Measurements from ENCODE around the gene HAUS5. TPM values are rescaled to one million over a fixed set of nuclear protein-coding genes. Genes with fewer than 3 reads are reported as not detected.

HAUS5 gene
- total RNA-seq, 4 donors from 2014 or later, result 2.4 to 7.7 (median 3.4) TPM

DNA sequence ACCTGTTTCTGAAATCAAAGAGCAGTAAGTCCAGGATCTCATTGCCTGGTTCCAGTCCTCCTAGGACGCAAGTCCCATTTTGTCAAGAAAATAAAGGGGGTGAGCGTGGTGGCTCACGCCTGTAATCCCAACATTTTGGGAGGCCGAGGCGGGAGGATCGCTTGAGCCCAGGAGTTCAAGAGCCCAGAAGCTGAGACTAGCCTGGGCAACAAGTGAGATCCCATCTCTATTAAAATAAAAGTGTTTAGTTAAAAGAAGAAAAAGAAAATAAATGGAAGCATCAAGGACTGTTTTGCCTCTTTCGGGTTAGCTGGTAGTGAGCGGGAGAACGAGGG is 344 bp upstream of the HAUS5 start:
- no peak for TF ChIP-seq CTCF (IDR thresholded peaks at IDR 0.05; ENCODE audit: low read depth)

- TF ChIP-seq CTCF (IDR thresholded peaks at IDR 0.05; ENCODE audit: low read depth), result no peak
Observed at GRCh38 chr19:35613574-35613973, 1.0 kb downstream of the HAUS5 start.

GRCh38 chr19:35615036-35615435 is 2.5 kb downstream of the HAUS5 start:
- no peak for TF ChIP-seq CTCF (IDR thresholded peaks at IDR 0.05; ENCODE audit: low read depth)

DNA sequence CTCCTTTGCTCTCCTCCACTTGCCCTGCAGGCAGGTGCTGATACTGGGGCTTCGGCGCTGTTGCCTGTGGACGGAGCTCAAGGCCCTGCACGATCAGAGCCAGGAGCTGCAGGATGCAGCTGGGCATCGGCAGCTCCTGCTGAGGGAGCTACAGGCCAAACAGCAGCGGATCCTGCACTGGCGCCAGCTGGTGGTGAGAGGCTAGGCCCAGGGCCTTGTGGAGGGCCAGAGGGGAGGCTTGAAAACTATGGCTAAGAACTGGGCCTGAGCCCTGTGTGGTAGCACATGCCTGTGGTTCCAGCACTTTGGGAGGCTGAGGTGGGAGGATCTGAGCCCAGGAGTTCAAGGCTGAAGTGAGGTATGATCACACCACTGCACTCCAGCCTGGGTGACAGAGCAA is 6.3 kb downstream of the HAUS5 start:
- no peak for TF ChIP-seq CTCF (IDR thresholded peaks at IDR 0.05; ENCODE audit: low read depth)

DNA sequence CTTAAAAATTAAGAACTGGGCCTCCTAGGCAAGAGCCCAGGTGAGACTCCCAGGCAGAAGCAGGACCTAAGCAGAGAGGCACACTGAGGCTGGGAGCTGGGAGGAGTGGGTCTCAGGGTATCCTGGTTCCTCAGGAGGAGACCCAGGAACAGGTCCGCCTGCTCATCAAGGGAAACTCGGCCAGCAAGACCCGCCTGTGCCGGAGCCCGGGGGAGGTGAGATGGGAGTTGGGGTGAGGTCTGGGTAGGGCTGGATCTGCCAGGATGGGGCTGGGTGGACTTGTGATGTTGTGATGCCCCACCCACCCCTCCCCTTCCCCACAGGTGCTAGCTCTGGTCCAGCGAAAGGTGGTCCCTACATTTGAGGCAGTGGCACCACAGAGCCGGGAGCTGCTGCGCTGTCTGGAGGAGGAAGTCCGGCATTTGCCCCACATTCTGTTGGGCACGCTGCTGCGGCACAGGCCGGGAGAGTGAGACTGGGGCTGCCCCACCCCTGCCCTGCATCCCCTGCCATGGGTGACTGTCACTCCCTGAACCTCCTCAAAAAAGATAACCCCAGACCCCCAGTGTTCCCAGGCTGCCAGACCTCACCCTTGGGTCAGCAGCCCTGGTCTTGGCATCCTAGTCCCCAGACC is 6.9 kb downstream of the HAUS5 start:
- TF ChIP-seq CTCF (IDR thresholded peaks at IDR 0.05; ENCODE audit: low read depth), result no peak

- no peak for TF ChIP-seq CTCF (IDR thresholded peaks at IDR 0.05; ENCODE audit: low read depth)
Observed at GRCh38 chr19:35620001-35620400, 7.5 kb downstream of the HAUS5 start.

- TF ChIP-seq CTCF (IDR thresholded peaks at IDR 0.05; ENCODE audit: low read depth), result no peak
Observed at GRCh38 chr19:35621708-35622107, 9.2 kb downstream of the HAUS5 start.

All from subcutaneous adipose tissue (tissue), 4 donors.